DOHH2 (cell line): Measurements from ENCODE around the gene DCP1B.

ENCODE experiments used
- H3F3A ChIP-seq: fragments of 200-600 bp; sonication (generic), shearing (Covaris generic); 2 replicates; pipeline ENCODE4 v1.6.0; 2016; ENCODE audit warnings: antibody characterized with exemption, mild to moderate bottlenecking; ENCODE audit not compliant: control insufficient read depth, insufficient read depth
- H3K27ac ChIP-seq: fragments of 200-600 bp; sonication (generic); 2 replicates; pipeline ENCODE4 v1.5.1; 2014; ENCODE audit warnings: low read depth, mild to moderate bottlenecking, low read length, moderate library complexity
- H3K27me3 ChIP-seq: fragments of 200-600 bp; sonication (generic); 2 replicates; pipeline ENCODE4 v1.6.1; 2014; ENCODE audit warnings: mild to moderate bottlenecking, low read length, mixed read lengths; ENCODE audit not compliant: control insufficient read depth
- H3K36me3 ChIP-seq: fragments of 200-600 bp; sonication (generic); 2 replicates; pipeline ENCODE4 v1.6.1; 2014; ENCODE audit warnings: mild to moderate bottlenecking, low read length, moderate library complexity, mixed read lengths; ENCODE audit not compliant: control insufficient read depth
- H3K4me1 ChIP-seq: fragments of 200-600 bp; sonication (generic); 2 replicates; pipeline ENCODE4 v1.6.1; 2014; ENCODE audit warnings: mild to moderate bottlenecking, low read length, mixed read lengths; ENCODE audit not compliant: control insufficient read depth
- H3K4me2 ChIP-seq: fragments of 200-600 bp; sonication (generic); 2 replicates; pipeline ENCODE4 v1.6.0; 2014; ENCODE audit warnings: mild to moderate bottlenecking, low read length, moderate library complexity
- H3K4me3 ChIP-seq: fragments of 200-600 bp; sonication (generic); 2 replicates; pipeline ENCODE4 v1.5.1; 2014; ENCODE audit warnings: mild to moderate bottlenecking, low read length, mixed read lengths
- H3K79me2 ChIP-seq: fragments of 200-600 bp; sonication (generic); 2 replicates; pipeline ENCODE4 v1.6.1; 2014; ENCODE audit warnings: mild to moderate bottlenecking, low read length, mixed read lengths; ENCODE audit not compliant: control insufficient read depth
- H3K9me2 ChIP-seq: fragments of 200-600 bp; sonication (generic); replicated peaks from 2 replicates; pipeline ENCODE4 v1.6.1; 2014; ENCODE audit warnings: mild to moderate bottlenecking, low read length, mixed read lengths; ENCODE audit not compliant: control insufficient read depth
- H3K9me3 ChIP-seq: fragments of 200-600 bp; sonication (generic); 2 replicates; pipeline ENCODE4 v1.6.1; 2014; ENCODE audit warnings: antibody characterized with exemption, low read length, mixed read lengths; ENCODE audit not compliant: control insufficient read depth, insufficient read depth
- H4K20me1 ChIP-seq: fragments of 200-600 bp; sonication (generic); 2 replicates; pipeline ENCODE4 v1.6.0; 2014; ENCODE audit warnings: low read depth, mild to moderate bottlenecking, antibody characterized with exemption, low read length, moderate library complexity; ENCODE audit not compliant: control insufficient read depth, insufficient read depth
- EZH2phosphoT487 ChIP-seq: fragments of 200-600 bp; sonication (generic); IDR thresholded peaks from 2 replicates; pipeline ENCODE4 v1.6.1; 2017; ENCODE audit warnings: borderline replicate concordance, mild to moderate bottlenecking, antibody characterized with exemption, low read length, moderate library complexity, mixed read lengths
- TF ChIP-seq, protein P1 (sequence below): fragments of 200-600 bp; sonication (generic); IDR thresholded peaks from one replicate; pipeline ENCODE4 v1.5.1; 2014; ENCODE audit warnings: antibody characterized with exemption, mild to moderate bottlenecking, low read depth, low read length; ENCODE audit not compliant: poor library complexity, severe bottlenecking

Gene DCP1B

DNA sequence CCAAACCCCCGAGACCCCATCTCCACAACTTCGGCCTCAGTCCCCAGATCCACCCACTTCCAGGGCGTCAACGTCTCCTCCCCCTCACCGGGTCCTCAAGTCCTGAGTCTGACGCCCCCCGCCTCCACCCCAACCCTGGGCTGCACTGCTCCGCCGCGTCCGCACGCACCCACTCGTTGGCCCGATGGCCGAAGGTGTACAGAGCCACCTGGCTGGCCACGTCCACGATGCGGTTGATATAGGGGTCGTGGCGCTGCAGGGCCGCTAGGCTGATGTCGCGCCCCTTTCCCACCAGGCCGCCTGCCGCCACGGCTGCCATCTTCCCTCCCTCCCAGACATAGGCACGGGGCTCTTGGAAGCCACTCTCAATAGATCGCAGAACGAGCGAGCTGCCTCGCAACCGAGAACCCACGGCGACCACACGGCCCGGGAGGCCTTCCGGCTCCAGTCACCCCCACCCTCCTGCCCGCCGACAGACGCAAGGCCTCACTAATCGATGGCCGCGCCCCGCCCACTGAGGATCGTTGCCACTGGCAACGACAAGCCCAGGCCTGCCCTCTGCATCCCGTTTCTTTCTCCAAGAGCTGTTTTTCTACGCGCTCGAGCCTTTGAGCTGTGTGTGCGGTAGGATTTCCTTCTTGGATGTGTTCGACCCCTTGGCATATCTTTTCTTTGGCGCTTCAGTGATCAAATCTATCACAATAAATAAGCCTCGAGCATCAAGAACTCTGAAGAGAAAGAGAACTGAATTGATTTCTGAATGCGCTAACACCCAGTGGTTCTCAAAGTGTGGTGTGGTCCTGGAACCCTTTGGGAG is at the start of gene DCP1B:
Gene DCP1B (minus strand): TSS at position 345 of the 817 bp plus-strand sequence. CDS start 26 bp downstream, at position 319.
- Histone ChIP-seq H3K9me2 (no peaks in the 10 kb centered on the region), H3K27me3 (no peaks in the 10 kb centered on the region), H3K4me2 (peak within 1 kb of the TSS; percentile 88), H3K79me2 (peaks cover 36% of the 10 kb centered on the region), H3F3A (0 out of 2 replicates have a peak, but pooled peaks cover 5% of the 10 kb centered on the region), H3K36me3 (peaks cover 3% of the 10 kb centered on the region; the same call in 1 of the 2 replicates), H3K4me1 (peaks cover 21% of the 10 kb centered on the region), H3K9me3 (no peaks in the 10 kb centered on the region), H4K20me1 (no peaks in the 10 kb centered on the region), H3K27ac (peak within 1 kb of the TSS; percentile 59), H3K4me3 (peak within 1 kb of the TSS; percentile 99)
- TF ChIP-seq, protein P1, sequence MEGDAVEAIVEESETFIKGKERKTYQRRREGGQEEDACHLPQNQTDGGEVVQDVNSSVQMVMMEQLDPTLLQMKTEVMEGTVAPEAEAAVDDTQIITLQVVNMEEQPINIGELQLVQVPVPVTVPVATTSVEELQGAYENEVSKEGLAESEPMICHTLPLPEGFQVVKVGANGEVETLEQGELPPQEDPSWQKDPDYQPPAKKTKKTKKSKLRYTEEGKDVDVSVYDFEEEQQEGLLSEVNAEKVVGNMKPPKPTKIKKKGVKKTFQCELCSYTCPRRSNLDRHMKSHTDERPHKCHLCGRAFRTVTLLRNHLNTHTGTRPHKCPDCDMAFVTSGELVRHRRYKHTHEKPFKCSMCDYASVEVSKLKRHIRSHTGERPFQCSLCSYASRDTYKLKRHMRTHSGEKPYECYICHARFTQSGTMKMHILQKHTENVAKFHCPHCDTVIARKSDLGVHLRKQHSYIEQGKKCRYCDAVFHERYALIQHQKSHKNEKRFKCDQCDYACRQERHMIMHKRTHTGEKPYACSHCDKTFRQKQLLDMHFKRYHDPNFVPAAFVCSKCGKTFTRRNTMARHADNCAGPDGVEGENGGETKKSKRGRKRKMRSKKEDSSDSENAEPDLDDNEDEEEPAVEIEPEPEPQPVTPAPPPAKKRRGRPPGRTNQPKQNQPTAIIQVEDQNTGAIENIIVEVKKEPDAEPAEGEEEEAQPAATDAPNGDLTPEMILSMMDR: peak; percentile 22
- TF ChIP-seq EZH2phosphoT487: no peak

DNA sequence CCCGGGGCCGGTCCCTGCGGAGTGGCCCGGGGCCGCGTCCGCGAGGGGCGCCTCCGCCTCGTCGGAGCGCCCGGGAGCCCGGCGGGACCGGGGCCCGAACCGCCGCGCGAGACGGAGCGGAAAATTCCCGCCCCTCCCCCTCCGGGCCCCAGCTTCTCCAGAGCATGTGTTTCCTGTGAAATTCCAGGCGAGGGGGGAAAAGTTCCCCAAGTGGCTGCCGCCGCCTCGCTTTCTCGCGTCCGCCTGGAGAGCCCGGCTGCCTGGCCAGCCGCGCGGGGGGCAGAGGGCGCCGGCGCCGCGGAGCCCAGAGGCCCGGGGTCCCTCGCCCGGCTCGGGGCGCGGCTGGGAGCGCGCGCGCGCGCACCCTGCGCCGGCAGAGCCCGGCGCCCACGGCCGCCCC is 49.4 kb upstream of the DCP1B start:
- Histone ChIP-seq H3K9me2 (no peaks in the 10 kb centered on the region), H3K79me2 (no peaks in the 10 kb centered on the region), H3K36me3 (no peaks in the 10 kb centered on the region), H3F3A (no peaks in the 10 kb centered on the region), H3K27ac (no peak overlapping the region), H3K4me1 (peaks cover 9% of the 10 kb centered on the region), H3K4me2 (no peak overlapping the region), H4K20me1 (no peaks in the 10 kb centered on the region), H3K4me3 (no peak overlapping the region), H3K9me3 (no peaks in the 10 kb centered on the region), H3K27me3 (peaks cover 63% of the 10 kb centered on the region)
- TF ChIP-seq EZH2phosphoT487: no peak
- TF ChIP-seq, protein P1: no peak

DNA sequence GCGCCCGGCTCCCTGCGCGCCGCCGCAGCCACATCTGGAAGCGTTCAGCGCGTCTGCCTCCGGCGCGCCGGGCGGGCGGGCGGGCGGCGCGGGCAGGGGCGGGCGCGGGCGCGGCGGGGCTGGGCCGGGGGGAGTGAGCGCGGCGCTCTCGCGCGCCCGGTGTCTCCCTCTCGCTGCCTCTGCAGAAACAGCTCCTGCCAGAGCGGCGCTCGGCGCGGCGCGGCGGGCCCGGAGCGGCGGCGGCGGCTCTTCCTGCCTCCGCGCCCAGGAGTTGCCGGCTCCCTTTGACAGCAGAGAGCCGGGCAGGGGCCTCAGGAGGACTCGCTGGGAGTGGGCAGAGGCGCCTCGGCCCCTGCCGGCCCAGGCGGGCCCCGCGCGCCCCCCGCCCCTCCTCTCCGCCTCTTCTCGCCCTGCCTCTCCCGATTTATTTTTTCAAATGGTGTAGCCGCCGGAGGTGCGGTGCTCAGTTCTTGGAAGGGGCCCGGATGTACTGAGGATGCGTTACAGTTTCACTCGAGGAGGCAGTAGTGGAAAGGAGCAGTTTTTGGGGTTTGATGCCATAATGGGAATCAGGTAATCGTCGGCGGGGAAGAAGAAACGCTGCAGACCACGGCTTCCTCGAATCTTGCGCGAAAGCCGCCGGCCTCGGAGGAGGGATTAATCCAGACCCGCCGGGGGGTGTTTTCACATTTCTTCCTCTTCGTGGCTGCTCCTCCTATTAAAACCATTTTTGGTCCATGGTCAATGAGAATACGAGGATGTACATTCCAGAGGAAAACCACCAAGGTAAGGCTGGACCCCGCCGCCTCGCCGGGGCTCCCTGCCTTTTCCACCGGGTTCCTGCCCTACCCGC is 48.8 kb upstream of the DCP1B start, which contains the start of gene CACNA1C:
Gene CACNA1C (plus strand): TSS at position 162 of the 853 bp plus-strand sequence. CDS start 576 bp downstream, at position 738.
- Histone ChIP-seq H3K36me3 (no peaks in the 10 kb centered on the region), H3K4me2 (peak within 1 kb of the TSS; percentile 30; the same call in 1 of the 2 replicates), H3K4me3 (no peak within 1 kb of the TSS), H3K9me3 (no peaks in the 10 kb centered on the region), H3K27ac (no peak within 1 kb of the TSS), H3K4me1 (peaks cover 9% of the 10 kb centered on the region), H3K79me2 (no peaks in the 10 kb centered on the region), H3K9me2 (no peaks in the 10 kb centered on the region), H3F3A (no peaks in the 10 kb centered on the region), H3K27me3 (peaks cover 60% of the 10 kb centered on the region), H4K20me1 (no peaks in the 10 kb centered on the region)
- TF ChIP-seq EZH2phosphoT487: peak; percentile 38; the same call in 1 of the 2 replicates
- TF ChIP-seq, protein P1: no peak
